ENCODE results near the gene CEACAM20.
A peak's percentile ranks its signal among the peaks of the same experiment; 100 is the strongest.
"Not testable (repeated sequence)": the region's sequence is repeated elsewhere in the genome, so short reads cannot be mapped to it uniquely, and the experiment has no call there.

Gene CEACAM20

GRCh38 chr19:44549507-44549906 is 20.0 kb upstream of the CEACAM20 start:
- no peak for DNase-seq (ENCODE audit: low read depth in 1 of 2, low spot score in 1 of 2)

GRCh38 chr19:44548736-44549135 is 19.3 kb upstream of the CEACAM20 start:
- DNase-seq (ENCODE audit: low read depth in 1 of 2, low spot score in 1 of 2), result no peak

GRCh38 chr19:44544031-44544430 is 14.6 kb upstream of the CEACAM20 start:
- DNase-seq (ENCODE audit: low read depth in 1 of 2, low spot score in 1 of 2), result no peak

GRCh38 chr19:44542671-44543070 is 13.2 kb upstream of the CEACAM20 start:
- no peak for DNase-seq (ENCODE audit: low read depth in 1 of 2, low spot score in 1 of 2)

GRCh38 chr19:44540736-44541135 is 11.3 kb upstream of the CEACAM20 start:
- no peak for DNase-seq (ENCODE audit: low read depth in 1 of 2, low spot score in 1 of 2)

GRCh38 chr19:44539991-44540390 is 10.5 kb upstream of the CEACAM20 start:
- DNase-seq (ENCODE audit: low read depth in 1 of 2, low spot score in 1 of 2), result no peak

- DNase-seq (ENCODE audit: low read depth in 1 of 2, low spot score in 1 of 2), result no peak
These were observed 9.9 kb upstream of the CEACAM20 start for GRCh38 chr19:44539236-44539826.

- not testable (repeated sequence) for DNase-seq (ENCODE audit: low read depth in 1 of 2, low spot score in 1 of 2)
These were observed 5.9 kb upstream of the CEACAM20 start for GRCh38 chr19:44535361-44535760.

GRCh38 chr19:44532819-44533218 is 3.3 kb upstream of the CEACAM20 start:
- no peak for DNase-seq (ENCODE audit: low read depth in 1 of 2, low spot score in 1 of 2)

GRCh38 chr19:44530777-44531176 is 1.3 kb upstream of the CEACAM20 start:
- DNase-seq (ENCODE audit: low read depth in 1 of 2, low spot score in 1 of 2), result no peak

GRCh38 chr19:44527554-44527953 is 1.9 kb downstream of the CEACAM20 start:
- no peak for DNase-seq (ENCODE audit: low read depth in 1 of 2, low spot score in 1 of 2)

- DNase-seq (ENCODE audit: low read depth in 1 of 2, low spot score in 1 of 2), result no peak
These were observed 3.6 kb downstream of the CEACAM20 start for GRCh38 chr19:44525721-44526430.

- no peak for DNase-seq (ENCODE audit: low read depth in 1 of 2, low spot score in 1 of 2)
These were observed 8.1 kb downstream of the CEACAM20 start for GRCh38 chr19:44521370-44521769.

- DNase-seq (ENCODE audit: low read depth in 1 of 2, low spot score in 1 of 2), result no peak
These were observed 12.3 kb downstream of the CEACAM20 start for GRCh38 chr19:44517146-44517545.

GRCh38 chr19:44515907-44516306 is 13.6 kb downstream of the CEACAM20 start:
- no peak for DNase-seq (ENCODE audit: low read depth in 1 of 2, low spot score in 1 of 2)

GRCh38 chr19:44515031-44515430 is 14.4 kb downstream of the CEACAM20 start:
- no peak for DNase-seq (ENCODE audit: low read depth in 1 of 2, low spot score in 1 of 2)

- DNase-seq (ENCODE audit: low read depth in 1 of 2, low spot score in 1 of 2), result no peak
These were observed 16.9 kb downstream of the CEACAM20 start for GRCh38 chr19:44512326-44513298.

- no peak for DNase-seq (ENCODE audit: low read depth in 1 of 2, low spot score in 1 of 2)
These were observed 20.0 kb downstream of the CEACAM20 start for GRCh38 chr19:44509478-44509877.

GRCh38 chr19:44499962-44500949 is 29.2 kb downstream of the CEACAM20 start, which contains the start of gene ZNF180:
TSS of gene ZNF180 (minus strand) at chr19:44500522. CDS start at chr19:44497334, 3,188 bp downstream.
- DNase-seq (ENCODE audit: low read depth in 1 of 2, low spot score in 1 of 2), result peak; percentile 88 to 93

- no peak for DNase-seq (ENCODE audit: low read depth in 1 of 2, low spot score in 1 of 2)
These were observed 29.9 kb downstream of the CEACAM20 start for GRCh38 chr19:44499559-44499958.
